GM18502 (cell line): ENCODE results near the gene SLC23A3.

Experiments used
- ATAC-seq: cut with Tn5 transposase; IDR thresholded peaks from one replicate; pipeline ENCODE4 v1.9.1; 2021; ENCODE audit warnings: mild to moderate bottlenecking; ENCODE audit not compliant: unreplicated experiment, poor library complexity

Gene SLC23A3

DNA sequence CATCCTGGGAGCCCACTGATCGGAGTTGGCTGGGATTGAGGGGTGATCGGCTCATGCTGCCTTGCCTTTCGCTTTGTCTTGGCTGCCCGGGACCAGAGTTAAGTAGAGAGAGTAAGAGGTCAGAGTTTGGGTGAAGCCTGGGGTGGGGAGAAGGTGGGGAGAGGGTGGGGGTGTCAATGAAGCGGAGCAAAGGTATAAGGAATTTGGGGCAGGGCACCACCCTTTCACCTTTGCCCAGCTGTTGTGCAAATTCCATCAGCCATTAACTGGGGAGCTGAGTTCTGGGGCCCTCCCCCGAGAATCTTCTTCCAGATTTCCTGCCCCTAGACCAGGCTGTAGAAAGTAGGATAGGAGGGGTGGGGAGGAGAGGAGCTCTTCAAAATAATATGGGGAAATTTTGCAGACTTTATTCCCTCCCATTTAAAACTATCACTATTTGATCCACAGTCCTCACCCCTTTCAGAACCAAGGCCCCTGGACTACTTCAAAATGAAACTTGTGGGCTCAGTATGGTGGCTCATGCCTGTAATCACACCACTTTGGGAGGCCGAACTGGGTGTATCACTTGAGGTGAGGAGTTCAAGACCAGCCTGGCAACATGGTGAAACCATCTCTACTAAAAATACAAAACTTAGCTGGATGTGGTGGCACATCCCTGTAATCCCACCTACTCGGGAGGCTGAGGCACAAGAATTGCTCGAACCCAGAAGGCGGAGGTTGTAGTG, at the start of gene SLC23A3:
SLC23A3 (minus strand) TSS at position 100 of the 725 bp plus-strand sequence; CDS start at position 55, 45 bp downstream.
- ATAC-seq = no peak

- peak; percentile 82 for ATAC-seq
Observed at GRCh38 chr2:219218732-219219701, 49.2 kb upstream of the SLC23A3 start, which contains the start of gene ABCB6. Gene ABCB6, minus strand, starts transcription at chr2:219218958. Its CDS starts 285 bp downstream, at chr2:219218673.

GRCh38 chr2:219218217-219218731, 48.4 kb upstream of the SLC23A3 start:
- ATAC-seq = peak; percentile 33

DNA sequence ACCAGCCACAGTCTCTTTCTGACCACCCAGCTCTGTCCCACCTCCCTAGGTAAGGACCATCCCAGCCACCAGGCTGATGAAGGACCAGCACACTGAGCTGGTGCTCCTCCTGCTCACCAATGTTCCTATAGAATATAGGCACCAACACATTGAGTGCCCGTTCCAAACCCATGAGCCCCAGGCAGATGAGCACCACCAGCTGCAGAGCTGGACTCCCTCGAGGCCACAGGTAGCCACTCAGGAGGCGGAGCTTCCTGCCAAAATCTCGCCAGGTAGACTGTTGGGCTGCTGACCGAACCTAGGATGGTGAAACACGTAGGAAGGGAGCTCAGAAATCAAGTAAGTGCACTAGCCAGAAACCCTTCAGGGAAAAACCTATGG, 46.7 kb upstream of the SLC23A3 start:
- ATAC-seq = no peak

DNA sequence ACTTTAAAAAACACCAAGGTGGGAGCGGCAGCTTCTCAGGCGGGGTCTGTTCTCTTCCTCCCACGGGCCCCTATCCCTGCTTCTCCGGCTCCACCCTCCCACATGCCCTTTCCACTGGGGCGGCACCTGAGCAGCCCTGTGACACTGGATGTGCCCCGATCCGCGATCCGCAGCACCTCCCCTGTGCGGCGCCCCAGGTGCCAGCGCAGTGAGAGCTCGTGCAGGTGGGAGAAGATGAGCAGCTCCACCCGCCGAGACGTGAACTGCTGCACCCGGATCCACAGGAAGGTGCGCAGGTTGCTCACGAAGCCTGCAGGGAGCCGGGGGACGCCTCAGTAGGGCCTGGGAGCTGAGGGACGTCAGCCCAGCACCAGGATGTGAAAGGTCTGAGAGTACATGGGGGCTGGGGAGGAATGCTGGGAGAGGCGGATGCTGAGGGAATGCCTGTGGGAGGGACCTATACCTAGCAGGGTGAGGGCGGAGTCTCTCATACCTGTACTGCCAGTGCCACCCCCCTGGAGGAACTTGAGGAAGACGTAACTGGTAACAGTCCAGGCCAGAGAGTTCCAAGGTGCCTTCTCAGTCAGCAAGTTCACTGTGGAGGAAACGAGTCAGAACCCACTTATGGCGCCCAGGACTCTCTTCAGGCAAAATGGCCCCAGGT, 46.2 kb upstream of the SLC23A3 start:
- no peak for ATAC-seq

DNA sequence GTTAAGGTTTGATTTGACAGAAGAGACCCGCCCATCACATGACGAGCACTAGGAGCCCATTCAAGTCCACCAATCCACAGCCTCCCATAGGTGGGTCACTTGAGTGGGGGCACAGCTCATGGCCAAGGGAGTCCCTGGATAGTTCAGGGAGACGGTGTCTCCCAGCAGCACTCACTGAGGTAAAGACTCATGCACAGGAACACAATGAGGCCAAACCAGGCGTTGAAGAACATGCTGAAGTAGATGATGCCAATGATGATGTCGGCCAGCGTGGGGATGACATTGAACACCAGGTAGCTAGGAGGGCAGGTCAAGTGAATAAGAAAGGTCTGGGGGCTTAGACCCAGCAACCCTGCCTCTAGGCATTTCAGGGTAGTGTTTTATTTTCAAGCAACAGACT, 45.0 kb upstream of the SLC23A3 start:
- no peak for ATAC-seq

DNA sequence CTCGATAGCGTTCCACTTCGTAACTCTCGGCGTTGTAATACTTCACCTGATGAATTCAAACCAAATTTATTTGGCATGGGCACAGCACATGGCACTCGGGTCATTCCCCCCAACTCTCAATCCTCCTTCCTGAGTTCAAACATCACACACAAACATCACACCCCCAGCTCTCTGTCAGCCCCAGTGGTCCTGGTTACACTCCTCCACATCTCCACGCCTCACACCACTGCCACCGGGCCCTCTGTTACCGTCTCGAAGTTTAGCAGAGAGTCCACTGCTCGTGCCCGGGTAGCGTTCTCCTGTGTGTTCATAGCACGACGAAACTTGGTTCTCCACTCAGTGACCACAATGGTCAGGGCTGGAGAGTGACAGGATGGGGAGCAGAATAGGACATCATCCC, 44.3 kb upstream of the SLC23A3 start:
- no peak for ATAC-seq

- no peak for ATAC-seq
Observed at GRCh38 chr2:219213486-219214071, 43.8 kb upstream of the SLC23A3 start.

- no peak for ATAC-seq
Observed at GRCh38 chr2:219213026-219213415, 43.2 kb upstream of the SLC23A3 start.

DNA sequence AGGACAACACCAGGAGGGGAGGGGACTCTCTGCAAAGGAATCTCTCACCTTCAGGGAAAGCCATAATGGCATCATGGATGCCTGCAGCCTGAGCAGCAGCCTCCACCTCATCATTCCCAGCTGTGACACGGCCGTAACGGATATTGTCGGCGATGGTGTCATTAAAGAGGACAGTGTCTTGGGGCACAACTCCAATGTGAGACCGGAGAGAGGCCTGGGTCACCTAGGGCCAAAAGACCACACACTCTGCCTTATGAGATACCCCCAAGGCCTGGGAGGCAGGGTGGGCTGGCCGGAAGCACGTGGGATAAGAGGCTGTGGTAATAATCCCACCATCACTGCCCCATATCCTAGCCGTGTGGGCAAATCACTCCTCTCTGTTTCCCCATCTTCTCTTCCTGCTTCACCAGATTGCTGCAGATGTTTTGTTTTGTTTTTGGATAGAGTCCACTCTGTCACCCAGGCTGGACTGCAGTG, 41.1 kb upstream of the SLC23A3 start:
- no peak for ATAC-seq

DNA sequence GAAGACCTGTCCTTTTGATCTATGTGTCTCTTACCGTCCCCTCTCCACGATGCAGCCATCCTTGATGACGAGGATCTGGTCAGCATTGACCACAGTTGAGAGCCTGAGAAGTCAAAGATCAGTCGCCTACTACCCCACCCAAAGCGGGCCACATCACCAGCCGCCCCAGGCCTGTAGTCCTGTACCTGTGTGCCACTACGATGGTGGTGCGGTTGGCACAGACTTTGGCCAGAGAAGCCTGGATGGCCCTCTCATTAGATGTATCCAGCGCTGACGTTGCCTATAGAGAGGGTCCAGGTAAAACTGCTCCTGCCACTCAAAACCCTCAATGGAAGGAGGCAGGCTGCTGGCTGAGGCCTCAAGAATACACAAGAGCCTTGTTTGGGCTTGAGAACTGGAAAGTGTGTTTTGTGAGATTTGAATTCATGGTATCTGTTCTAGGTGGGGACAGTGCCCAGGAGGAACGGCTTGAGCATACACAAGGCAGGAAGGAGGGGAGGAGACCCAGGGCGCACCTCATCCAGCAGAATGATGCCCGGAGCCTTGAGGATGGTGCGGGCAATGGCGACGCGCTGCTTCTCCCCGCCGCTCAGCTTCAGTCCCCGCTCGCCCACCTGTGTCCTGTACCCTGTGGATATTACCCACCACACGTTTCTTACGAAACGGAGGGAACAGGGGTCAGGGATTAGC, 40.5 kb upstream of the SLC23A3 start:
- ATAC-seq = no peak

DNA sequence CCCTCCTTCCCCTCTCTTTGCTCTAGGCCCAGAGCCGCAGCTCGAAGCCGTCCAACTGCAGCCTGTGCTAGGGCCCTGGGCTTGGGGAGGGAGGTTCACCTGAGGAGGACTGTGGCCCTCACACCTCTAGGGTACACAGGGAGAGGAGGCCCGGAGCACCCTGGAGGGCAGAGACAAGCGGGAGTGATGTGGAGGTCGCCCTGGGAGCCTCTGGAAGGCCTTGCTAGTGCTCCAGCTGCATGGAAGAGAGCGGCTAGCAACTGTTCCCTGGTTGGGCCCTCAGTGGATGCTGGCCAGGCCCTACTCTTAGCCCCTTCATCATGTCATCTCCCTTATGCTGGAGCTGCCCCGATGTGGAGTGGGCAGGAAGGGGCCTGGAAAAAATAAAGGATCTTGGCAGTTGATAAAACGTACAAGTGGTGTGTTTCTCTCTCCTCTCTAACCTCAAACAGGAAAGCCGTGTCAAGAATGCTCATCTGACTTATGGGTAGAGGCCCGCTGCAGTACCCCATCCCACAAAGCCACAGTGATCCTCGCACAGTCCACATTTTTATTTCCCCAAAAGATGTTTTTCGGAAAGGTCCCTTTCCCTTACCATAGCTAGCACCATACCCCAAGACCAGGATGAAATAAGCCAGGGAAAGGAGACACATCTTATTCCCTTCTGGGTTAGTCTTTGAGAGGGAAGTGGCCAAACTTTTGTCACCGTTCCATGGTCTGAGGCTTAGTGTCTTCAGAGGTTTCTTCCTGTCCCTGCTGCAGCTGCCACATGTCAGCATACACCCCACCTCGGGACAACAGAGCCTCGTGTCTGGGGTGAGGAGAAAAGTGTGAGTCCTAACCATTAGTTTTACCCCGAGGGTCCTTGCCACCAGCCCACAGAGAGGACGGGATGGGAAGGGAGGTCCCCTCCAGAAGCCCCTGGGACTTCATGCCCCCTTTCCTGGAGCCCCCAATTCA, 39.7 kb upstream of the SLC23A3 start:
- no peak for ATAC-seq

- ATAC-seq = no peak
Observed at GRCh38 chr2:219207884-219208740, 38.3 kb upstream of the SLC23A3 start.

DNA sequence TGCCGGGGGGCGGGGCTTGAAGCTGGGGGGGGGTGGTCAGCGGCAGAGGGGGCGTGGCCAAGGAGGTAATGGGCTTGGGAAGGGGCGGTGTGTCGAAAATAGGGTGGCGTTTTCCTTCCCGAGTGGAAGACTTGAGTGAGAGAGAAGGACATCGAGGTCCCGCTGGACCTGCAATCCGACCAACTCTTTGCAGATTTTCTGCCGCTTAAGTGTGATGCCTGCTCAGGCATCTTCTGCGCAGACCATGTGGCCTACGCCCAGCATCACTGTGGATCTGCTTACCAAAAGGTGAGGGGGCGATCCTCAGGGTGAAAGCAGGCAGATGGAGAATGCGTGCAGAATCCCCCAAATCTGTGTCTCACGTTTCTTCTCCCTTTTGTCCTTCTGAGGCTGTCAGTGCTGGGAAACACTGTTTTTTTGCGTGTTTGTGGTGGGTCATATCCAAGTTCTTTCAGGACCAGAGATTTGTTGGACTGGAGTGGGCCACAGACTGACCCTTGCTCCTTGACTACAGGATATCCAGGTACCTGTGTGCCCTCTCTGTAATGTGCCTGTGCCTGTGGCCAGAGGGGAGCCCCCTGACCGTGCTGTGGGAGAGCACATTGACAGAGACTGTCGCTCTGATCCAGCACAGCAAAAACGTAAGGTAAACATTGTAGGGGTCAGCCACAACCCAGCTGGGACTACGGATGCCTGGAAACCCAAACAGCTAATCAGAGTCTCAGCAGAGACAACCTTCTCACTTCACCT, 37.5 kb upstream of the SLC23A3 start:
- ATAC-seq = peak; percentile 1

GRCh38 chr2:219206328-219207133, 36.7 kb upstream of the SLC23A3 start, which contains the start of gene ZFAND2B:
Gene ZFAND2B, plus strand, starts transcription at chr2:219206782. Its CDS starts 206 bp downstream, at chr2:219206988.
- ATAC-seq = peak; percentile 96

DNA sequence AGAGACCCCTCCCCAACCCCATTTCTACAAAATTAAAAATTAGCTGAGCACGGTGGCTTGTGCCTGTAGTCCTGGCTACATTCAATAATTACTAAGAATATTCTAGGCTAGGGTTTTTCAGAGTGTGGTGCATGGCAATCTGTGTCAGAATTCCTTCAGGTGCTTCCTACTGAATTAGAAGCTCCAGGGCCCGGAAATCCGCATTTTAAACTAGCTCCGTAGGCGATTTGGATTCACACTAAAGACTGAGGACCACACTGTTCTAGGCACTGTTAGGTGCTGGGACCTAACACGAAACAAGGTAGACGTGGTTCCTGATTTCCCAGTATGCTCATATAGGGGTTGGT, 36.1 kb upstream of the SLC23A3 start:
- ATAC-seq = no peak
